Left lung (tissue), 10 donors: Measurements from ENCODE around the gene PAX7. TPM values are rescaled to one million over a fixed set of nuclear protein-coding genes. Genes with fewer than 3 reads are reported as not detected.
A peak's percentile ranks its signal among the peaks of the same experiment; 100 is the strongest.

Source experiments
- ATAC-seq: fragments of 200-7000 bp; cut with Tn5 transposase; one replicate; pipeline ENCODE4 v1.9.1; 2020; ENCODE audit warnings: moderate library complexity
- DNase-seq, 4 donors: peaks; one replicate each; pipeline ENCODE4 v3.0.0-alpha.2; 2013 to 2020
- H3K27ac ChIP-seq, 2 donors: fragments of 200-600 bp; sonication (generic) in 1 of 2; one replicate each; pipeline versions ENCODE4 v1.5.0 to v1.8.0; 2020 to 2021
- H3K27me3 ChIP-seq, 2 donors: fragments of 200-600 bp; sonication (generic) in 1 of 2; one replicate each; pipeline versions ENCODE4 v1.5.0 to v1.8.0; 2020 to 2021
- H3K36me3 ChIP-seq, 2 donors: fragments of 200-600 bp; sonication (generic) in 1 of 2; one replicate each; pipeline versions ENCODE4 v1.5.0 to v1.8.0; 2020 to 2021
- H3K4me1 ChIP-seq, 2 donors: fragments of 200-600 bp; one replicate each; pipeline ENCODE4 v1.8.0; 2021
- H3K4me3 ChIP-seq, 2 donors: fragments of 200-600 bp; sonication (generic) in 1 of 2; one replicate each; pipeline versions ENCODE4 v1.5.0 to v1.8.0; 2020 to 2021; ENCODE audit warnings: mild to moderate bottlenecking in 1 of 2
- H3K9me3 ChIP-seq, 2 donors: fragments of 200-600 bp; sonication (generic) in 1 of 2; one replicate each; pipeline versions ENCODE4 v1.5.0 to v1.8.0; 2020 to 2021
- CTCF ChIP-seq, 2 donors: fragments of 200-600 bp; sonication (generic) in 1 of 2; IDR thresholded peaks; one replicate each; pipeline versions ENCODE4 v1.5.0 to v1.8.0; 2021; ENCODE audit warnings: antibody characterized with exemption in 2 of 2
- intact Hi-C, 2 donors: fragments of 100-400 bp; cut with DNase I; formaldehyde crosslinking; loops; one replicate each; pipeline versions ENCODE4 v1.11.2 to v1.14.2; 2022
- polyA plus RNA-seq, 6 donors: library from polyadenylated mRNA; unstranded; fragments of 120-200 nt; gene quantifications; one replicate each; pipeline ENCODE4 v1.2.1, GENCODE V29; 2013; ENCODE audit not compliant: insufficient read length in 6 of 6
- total RNA-seq, 2 donors: library from RNA; stranded (reverse); fragmentation: NEBNext Ultra II Directional; extraction: Animal tissue kit (Norgen Biotek cat#: 25700); gene quantifications; one replicate each; pipeline ENCODE4 v1.2.1, GENCODE V29; 2021
- donor health status: DM: no; HTN: yes; CAD: no.
- donor health status: DM: no; HTN: no; CAD: no.

PAX7 gene
- total and polyA plus RNA-seq, 8 donors = 0.03 TPM; not detected in 7

GRCh38 chr1:18588093-18588492 is 42.6 kb upstream of the PAX7 start:
- no peak overlapping the region for H3K4me3 ChIP-seq
- H3K4me1 ChIP-seq = no peaks in the 10 kb centered on the region
- DNase-seq (no peak), ATAC-seq (no peak)
- peaks cover 0 to 53% of the 10 kb centered on the region in 2 donors for H3K27me3 ChIP-seq
- H3K27ac ChIP-seq = no peak overlapping the region
- no peak for TF ChIP-seq CTCF (IDR thresholded peaks at IDR 0.05)
- H3K9me3 ChIP-seq = no peaks in the 10 kb centered on the region
- H3K36me3 ChIP-seq = no peaks in the 10 kb centered on the region
- intact Hi-C loops = no loop called here

GRCh38 chr1:18592368-18592767 is 38.3 kb upstream of the PAX7 start:
- no peak overlapping the region for H3K4me3 ChIP-seq
- intact Hi-C loops = no loop called here
- no peaks in the 10 kb centered on the region for H3K4me1 ChIP-seq
- ATAC-seq = no peak
- no peak for TF ChIP-seq CTCF (IDR thresholded peaks at IDR 0.05)
- H3K36me3 ChIP-seq = no peaks in the 10 kb centered on the region
- peaks cover 0 to 67% of the 10 kb centered on the region in 2 donors for H3K27me3 ChIP-seq
- no peaks in the 10 kb centered on the region for H3K9me3 ChIP-seq
- H3K27ac ChIP-seq = no peak overlapping the region
- no peak for DNase-seq

- no peaks in the 10 kb centered on the region for H3K36me3 ChIP-seq
- peak; percentile 65 to 86 for TF ChIP-seq CTCF (IDR thresholded peaks at IDR 0.05)
- no peak overlapping the region for H3K27ac ChIP-seq
- peaks cover 10 to 81% of the 10 kb centered on the region in 2 donors for H3K27me3 ChIP-seq
- H3K4me3 ChIP-seq = no peak overlapping the region
- ATAC-seq (peak; percentile 95), DNase-seq (peak in 3 of 4 donors; percentile 49 to 87 (median 65))
- H3K4me1 ChIP-seq = no peaks in the 10 kb centered on the region
- no peaks in the 10 kb centered on the region for H3K9me3 ChIP-seq
- intact Hi-C loops = loop anchor here in 1 of 2 donors (2.0 kb wide), 1 partner anchor 223 kb away; no protein-coding TSS in a partner anchor
These were observed 33.2 kb upstream of the PAX7 start for GRCh38 chr1:18597160-18598042.

GRCh38 chr1:18599086-18599485 is 31.6 kb upstream of the PAX7 start:
- peaks cover 10 to 74% of the 10 kb centered on the region in 2 donors for H3K27me3 ChIP-seq
- TF ChIP-seq CTCF (IDR thresholded peaks at IDR 0.05) = no peak
- no peaks in the 10 kb centered on the region for H3K36me3 ChIP-seq
- H3K27ac ChIP-seq = no peak overlapping the region
- peak in 2 of 4 donors; percentile 25 to 55 for DNase-seq
- intact Hi-C loops = no loop called here
- H3K4me3 ChIP-seq = no peak overlapping the region
- no peaks in the 10 kb centered on the region for H3K9me3 ChIP-seq
- no peak for ATAC-seq
- H3K4me1 ChIP-seq = no peaks in the 10 kb centered on the region

- no peak overlapping the region for H3K27ac ChIP-seq
- peaks cover 10 to 68% of the 10 kb centered on the region in 2 donors for H3K27me3 ChIP-seq
- no peak overlapping the region for H3K4me3 ChIP-seq
- no peak for TF ChIP-seq CTCF (IDR thresholded peaks at IDR 0.05)
- no peak for DNase-seq
- ATAC-seq = no peak
- H3K4me1 ChIP-seq = no peaks in the 10 kb centered on the region
- no peaks in the 10 kb centered on the region for H3K36me3 ChIP-seq
- intact Hi-C loops = no loop called here
- H3K9me3 ChIP-seq = no peaks in the 10 kb centered on the region
These were observed 30.9 kb upstream of the PAX7 start for GRCh38 chr1:18599704-18600103.
